ENCODE results near the gene AMZ1.

- TF ChIP-seq CTCF (IDR thresholded peaks at IDR 0.05; ENCODE audit: borderline replicate concordance, extremely low read depth, low read length, poor library complexity, severe bottlenecking) (no peak), EZH2 (IDR thresholded peaks at IDR 0.05; ENCODE audit: borderline replicate concordance, low read depth, low read length, severe bottlenecking) (no peak)
These were observed 12.3 kb downstream of the AMZ1 start for GRCh38 chr7:2700141-2700850.
